Stimulated activated CD8-positive, alpha-beta memory T cell treated with anti-CD3 and anti-CD28 coated beads, Interleukin-15, amount 100 ng/mL, for 24 hours (primary cell): ENCODE results near the gene KIAA0040.
"Not testable (repeated sequence)": the region's sequence is repeated elsewhere in the genome, so short reads cannot be mapped to it uniquely, and the experiment has no call there.

Experiments
- DNase-seq: peaks from one replicate; pipeline ENCODE4 v3.0.0-alpha.2; 2020; ENCODE audit warnings: low read depth

Gene KIAA0040

DNA sequence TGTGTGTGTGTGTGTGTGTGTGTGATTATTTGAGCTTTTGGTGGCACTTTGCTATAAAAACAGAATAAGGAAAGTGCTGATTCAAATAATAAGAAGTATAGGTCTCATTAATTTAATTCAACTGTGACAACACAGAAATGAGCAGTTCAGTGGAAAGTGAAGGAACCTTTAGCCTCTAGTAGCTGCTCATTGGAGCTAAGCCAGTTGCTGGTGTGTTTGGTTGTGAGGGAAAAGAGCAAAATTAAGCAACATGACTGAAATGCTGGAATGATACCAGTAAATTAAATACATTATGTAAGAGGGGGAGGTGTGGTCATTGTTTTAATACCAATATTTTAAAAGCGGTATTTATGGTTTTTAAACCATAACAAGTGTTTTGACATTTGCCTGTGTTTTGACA is 55.2 kb downstream of the KIAA0040 start:
- no peak for DNase-seq

DNA sequence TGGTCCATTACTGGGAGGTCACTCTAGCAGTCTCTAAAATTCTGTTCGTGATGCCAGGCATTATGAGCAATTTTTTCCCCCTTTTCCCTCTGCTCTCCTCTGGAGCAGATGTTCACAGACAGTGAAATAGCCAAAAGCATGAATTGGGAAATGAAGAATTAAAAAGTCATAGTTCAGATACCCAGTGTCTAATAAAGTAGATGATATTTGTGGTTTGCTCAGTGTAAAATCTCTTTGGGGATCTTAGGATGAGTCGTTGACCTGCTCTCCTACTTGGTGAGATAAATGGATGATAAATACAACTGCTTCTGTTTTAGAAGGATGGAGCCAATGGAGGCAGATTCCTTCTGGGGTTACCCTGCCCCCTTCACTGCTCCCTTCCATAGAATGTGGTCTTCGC is 56.3 kb downstream of the KIAA0040 start:
- no peak for DNase-seq

DNA sequence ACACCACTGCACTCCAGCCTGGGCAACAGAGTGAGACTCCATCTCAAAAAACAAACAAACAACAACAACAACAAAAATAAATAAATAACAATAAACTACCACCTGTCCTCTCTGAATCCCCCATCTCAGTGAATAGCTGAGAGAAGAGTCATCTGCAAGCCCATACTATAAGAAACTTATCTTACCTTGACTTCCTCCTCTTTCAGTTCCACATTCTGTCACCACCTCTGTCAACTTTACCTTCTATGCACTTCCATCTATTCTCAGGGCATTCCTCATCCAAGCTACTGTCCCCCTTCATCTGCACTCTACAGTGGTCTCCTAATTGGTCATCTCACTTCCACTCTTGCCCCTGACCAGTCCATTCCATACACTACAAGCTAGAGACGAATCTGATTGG is 58.1 kb downstream of the KIAA0040 start:
- no peak for DNase-seq

DNA sequence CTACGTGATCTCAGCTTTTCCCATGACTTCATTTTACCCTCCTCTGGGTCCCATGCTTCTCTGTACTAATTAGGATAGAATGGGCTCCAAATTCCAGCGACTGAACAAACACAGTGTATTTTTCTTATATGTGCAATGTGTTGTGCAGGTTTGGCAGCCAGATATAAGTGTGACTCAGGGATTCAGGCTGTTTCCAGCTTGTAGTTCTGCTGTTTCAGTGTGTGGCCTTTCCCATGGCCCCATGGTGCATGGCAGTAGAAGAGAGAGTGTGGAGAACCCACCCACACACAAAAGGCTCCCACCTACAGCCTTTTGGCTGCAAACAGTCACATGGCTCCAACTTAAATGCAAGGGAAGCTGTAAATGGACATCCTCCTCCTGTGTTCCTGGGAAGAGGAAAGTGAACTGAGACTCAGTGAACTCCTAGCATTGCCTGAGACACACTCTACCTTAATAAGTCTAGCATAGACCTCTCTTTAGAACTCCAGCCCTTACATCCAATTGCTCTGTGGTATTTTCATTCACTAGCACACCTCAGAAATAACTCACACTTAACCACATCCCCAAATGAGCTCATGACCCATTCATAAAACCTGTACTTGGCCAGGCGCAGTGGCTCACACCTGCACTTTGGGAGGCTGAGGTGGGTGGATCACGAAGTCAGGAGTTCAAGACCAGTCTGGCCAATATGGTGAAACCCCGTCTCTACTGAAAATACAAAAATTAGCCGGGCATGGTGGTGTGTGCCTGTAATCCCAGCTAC is 58.7 kb downstream of the KIAA0040 start:
- no peak for DNase-seq

DNA sequence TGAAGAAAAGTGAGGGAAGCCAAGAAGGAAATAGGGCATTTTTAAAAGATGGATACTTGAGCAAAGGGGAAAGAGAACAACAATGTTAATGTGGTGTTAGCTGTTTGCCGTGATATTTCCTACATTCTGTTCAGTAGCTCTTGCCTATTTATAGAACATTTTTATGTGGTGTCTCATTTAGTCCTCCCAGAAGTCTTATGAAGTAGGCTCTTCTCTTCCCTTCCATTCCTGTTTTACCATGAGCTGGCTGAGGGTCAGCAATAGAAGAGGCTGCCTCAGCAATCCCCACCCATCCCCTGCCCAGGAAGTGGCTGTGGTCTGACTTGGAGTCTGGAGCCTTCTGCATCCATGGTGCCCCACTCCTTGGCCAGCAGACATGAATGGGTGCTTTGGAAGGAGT is 60.1 kb downstream of the KIAA0040 start:
- DNase-seq, result no peak

DNA sequence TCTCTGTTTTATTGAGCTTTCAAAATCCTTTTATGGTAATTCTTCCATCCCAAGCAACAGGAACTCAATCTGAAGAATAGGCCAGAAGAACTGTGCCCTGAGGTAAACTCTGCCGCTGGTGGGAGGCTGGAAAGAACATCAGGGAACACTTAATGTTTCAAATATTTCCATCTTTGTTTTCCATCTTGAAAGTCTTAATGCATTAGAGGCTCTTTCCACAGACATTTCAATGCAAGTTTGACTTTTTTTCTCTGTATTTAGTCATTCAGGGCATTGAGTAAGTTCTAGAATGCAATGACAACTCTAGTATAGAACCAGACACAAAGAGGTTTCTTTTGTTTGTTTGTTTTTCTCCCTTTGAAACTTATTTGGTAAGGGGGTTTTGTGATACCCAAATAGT is 61.5 kb downstream of the KIAA0040 start:
- no peak for DNase-seq

DNA sequence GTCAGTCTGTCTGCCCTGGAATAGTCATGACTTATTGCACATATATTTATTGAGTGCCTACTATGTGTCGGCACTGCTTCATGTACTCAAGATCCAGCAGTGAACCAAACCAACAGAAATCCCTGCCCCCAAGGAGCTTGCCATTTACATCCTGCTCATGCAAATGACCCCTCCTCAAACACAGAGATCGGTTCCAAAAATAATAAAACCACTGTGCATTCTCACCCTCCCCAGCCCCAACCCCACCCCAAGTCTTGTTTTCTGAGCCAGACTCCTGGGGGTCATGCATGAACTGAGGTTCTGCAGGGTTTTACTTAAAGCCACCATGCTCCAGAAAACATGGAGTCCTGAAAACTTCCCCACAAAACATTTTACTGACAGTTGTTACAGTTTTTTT is 61.9 kb downstream of the KIAA0040 start:
- no peak for DNase-seq

DNA sequence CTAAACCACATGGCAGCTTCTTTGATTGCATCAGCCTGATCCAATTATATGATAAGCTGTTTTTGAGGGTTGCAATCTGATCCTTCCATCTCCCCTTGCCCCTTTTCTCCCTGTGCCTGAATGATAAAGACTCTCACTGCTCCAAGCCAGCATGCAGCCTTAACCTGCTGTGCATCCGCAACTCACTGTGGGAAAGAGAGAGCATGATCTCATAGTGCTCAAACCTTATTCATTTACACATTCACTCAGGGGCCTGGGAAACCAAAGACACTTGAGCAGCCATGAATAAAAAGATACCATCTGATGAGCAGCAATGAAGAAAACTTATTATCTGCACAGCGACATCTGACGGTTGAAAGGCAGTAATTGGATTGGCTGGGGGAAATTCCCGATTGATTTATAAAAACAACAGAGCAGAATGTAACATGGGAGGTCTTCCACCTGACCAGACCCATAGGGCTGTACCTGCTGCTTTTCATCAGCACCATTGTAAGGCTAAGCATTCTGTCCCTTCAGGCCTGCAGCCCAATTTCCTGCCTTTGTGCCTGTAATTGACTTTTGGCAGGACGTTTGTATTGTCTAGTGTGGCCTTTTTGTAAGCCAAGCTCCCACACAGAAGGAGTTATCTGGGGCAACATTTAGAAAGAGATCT is 62.5 kb downstream of the KIAA0040 start:
- no peak for DNase-seq

DNA sequence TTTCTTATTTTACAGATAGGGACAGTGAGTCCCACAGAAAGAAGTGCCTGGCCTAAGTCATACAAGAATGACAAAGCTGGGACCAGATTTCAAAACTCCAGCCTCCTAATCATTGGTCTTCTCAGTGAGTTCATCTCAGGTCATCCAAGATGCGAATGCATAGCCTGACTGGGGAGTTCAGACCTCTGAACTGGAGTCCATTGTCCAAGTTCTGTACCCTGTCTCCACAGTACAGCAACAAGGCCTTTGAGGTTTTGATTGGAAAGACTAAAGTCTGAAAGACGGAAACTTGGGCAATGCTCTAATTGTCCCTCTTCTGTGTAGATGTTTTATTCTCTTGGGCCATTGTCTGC is 63.0 kb downstream of the KIAA0040 start:
- DNase-seq, result no peak

DNA sequence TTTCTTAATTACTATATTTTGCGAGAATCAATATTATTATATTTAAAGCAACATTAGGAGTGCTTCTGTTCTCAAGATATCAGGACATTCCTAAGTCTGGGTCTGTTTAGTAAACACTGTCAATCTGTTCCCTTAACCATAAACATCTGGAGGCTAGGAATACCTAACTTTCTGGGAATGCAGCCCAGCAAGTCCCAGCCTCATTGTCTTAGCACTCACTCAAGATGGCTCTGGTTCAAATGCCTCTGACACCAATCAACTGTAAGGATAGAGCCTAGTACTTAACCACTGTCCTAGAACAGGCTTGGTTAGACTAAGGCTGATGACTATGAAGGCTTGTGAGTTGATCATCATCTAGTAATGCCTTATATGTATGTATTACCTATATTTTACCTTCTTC is 63.4 kb downstream of the KIAA0040 start:
- DNase-seq, result no peak

DNA sequence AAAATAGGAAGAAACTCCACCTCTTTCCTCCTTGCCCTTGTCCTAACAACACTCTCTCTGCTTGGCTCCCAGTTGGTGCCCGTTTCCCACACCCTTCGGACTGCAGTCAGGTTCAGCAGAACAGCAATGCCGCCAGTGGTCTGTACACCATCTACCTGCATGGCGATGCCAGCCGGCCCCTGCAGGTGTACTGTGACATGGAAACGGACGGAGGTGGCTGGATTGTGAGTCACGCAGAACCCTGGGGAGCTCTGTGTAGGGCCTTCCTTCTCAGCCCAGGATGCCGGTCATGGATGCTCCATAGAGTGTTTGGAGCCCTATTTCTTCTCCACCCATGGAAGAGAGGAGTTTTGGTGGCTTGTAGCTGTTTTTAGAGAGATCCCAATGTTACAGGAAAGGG is 64.1 kb downstream of the KIAA0040 start:
- DNase-seq, result no peak

DNA sequence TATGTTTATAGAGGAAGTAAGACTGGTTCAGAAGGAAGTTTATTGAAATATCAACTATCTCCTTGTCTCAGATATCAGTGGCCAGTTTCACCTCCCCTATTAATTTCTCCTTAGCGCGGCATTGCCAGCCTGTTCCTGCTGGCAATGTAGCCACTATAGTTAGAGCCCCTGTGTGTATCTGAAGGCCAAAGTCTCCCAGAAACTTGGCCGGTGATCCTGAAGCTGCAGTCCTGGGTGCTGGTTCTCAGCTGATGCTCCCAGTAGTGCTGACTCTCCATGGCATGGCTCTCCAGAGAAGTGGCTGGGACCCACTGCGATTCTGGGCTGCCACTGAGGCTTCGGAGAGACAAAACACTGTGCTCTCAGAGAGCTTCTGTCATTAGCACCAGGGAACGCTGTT is 65.0 kb downstream of the KIAA0040 start:
- DNase-seq, result no peak

DNA sequence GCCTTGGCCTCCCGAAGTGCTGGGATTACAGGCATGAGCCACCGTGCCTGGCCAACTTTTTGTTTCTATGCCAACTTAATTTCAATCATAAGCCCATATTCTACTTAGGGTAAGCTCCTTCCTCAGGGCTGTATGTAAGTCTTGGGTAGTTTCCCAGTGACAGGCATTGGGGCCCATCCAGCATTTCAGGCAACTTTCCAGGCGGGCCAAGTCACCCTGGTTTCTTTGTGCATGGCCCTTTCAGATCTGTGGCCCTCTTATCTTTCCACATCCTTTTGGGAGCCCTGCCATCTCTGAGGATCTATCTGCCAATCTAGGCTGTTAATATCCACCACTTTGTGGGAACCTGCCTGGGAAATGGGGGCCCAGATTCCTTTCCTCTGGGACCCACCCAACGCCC is 66.2 kb downstream of the KIAA0040 start:
- no peak for DNase-seq

DNA sequence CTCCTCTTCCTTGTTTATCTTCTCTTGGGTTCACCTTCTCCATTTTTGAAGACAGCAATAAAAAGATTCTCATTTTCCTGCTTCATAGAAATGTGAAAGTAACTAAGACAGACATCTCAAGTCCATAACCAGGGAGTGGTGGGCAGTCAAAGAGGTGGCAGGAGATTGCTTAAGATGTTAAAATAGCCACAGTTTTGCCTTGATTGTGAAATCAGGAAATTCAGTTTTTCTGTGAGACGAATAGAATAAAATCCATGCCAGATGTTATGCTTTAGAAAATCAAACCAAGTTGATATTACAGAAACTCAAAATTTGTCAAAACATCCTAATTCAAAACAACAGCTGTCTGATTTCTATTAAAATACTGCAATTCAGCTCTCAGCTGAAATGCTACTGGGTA is 67.7 kb downstream of the KIAA0040 start:
- no peak for DNase-seq

DNA sequence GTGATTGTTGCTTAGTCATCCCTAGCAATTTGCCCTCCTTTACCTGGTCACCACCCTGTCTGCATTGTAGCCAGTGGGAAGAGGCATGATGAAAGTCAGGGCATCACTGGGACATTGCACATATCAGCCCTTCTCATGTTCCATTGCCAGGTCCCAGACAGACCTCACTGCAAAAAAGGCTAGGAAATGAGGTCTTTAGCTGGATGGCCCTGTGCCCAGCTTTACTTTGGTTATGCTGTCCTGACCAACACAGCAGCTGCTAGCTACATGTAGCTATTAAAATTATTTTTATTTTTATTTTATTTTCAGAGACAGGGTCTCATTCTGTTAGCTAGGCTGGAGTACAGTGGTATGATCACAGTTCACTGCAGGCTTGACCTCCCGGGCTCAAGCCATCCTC is 72.1 kb downstream of the KIAA0040 start:
- DNase-seq, result no peak

DNA sequence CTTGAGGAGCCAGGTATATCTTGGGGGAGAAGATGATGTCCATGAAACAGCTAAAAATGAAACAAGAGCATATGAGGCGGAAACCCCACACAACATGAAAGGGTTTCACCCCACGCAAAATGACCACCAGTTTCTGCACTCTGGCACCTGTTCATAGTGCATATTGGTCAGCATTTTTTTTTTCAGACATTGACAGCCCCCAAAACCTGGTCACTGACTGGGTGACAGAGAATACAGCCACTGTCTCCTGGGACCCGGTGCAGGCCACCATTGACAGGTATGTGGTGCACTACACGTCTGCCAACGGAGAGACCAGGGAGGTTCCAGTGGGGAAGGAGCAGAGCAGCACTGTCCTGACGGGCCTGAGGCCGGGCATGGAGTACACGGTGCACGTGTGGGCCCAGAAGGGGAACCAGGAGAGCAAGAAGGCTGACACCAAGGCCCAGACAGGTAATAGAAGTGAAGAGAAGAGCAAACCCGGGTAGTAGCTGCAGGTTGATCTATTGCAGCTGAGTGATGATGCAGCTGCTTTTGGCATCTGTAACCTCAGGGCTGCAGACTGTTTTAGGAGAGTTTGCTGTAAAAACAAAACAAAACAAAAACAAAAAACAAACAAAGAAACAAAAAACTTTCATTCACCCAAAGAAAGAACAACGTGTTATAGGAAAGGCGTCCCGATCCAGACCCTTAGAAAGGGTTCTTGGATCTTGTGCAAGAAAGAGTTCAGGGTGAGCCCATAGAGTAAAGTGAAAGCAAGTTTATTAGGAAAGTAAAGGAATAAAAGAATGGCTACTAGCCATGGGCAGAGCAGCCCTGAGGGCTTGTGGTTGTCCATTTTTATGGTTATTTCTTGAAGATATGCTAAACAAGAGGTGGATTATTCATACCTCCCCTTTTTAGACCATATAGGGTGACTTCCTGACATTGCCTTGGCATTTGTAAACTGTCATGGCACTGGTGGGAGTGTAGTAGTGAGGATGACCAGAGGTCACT is 73.9 kb downstream of the KIAA0040 start:
- DNase-seq, result no peak

DNA sequence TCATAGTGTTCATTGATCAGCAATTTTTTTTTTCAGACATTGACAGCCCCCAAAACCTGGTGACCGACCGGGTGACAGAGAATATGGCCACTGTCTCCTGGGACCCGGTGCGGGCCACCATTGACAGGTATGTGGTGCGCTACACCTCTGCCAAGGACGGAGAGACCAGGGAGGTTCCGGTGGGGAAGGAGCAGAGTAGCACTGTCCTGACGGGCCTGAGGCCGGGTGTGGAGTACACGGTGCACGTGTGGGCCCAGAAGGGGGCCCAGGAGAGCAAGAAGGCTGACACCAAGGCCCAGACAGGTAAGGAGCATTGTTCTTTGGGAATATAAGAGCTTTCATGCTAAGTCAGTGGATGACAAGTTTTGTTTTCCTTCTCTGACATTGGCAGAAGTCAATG is 75.7 kb downstream of the KIAA0040 start:
- DNase-seq, result no peak

DNA sequence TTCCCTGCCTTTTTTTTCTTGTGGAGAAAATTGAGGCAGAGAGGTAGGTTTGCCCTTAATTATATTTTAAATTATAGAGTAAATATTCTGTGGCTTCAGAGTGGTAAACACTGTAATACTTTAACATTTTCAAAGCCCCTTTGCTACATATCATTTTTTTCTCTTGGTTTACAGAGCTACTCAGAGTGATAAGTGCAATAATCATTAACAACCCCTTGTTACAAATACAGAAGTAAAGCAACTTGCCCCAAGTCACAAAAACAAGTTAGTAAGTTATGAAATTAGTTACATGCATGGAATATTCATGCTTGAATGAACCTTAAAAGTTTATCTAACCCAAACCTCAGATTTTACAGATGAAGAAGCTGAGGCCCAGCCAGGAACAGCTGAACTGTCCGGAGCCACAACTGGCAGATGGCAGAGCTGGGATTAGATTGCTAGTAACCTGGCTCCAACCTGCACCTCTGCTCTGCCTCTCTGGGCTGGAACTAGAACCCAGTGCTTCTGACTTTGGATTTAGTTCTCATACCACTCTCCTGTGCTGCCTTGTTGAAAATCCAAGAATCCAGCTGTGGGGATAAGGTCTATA is 76.3 kb downstream of the KIAA0040 start:
- DNase-seq, result no peak

DNA sequence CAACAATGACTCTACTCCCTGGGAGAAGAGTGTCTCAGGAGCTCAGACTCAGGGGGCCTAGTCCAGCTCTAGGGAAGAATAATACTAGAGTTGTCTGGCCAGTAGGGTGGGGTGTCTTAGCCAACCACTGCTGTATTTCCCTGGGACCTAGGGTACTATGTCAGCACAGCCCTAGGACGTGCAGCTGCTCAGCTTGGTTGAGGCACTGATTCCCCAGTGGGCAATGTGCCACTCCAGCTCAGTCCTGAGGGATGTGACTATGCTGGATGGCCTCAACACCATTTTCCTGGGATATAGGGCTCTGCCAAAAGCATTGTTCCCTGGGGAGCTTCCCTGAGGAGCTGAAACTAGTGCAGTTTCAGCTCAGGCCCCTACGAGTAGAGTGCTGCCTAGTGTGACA is 77.6 kb downstream of the KIAA0040 start:
- DNase-seq, result no peak

DNA sequence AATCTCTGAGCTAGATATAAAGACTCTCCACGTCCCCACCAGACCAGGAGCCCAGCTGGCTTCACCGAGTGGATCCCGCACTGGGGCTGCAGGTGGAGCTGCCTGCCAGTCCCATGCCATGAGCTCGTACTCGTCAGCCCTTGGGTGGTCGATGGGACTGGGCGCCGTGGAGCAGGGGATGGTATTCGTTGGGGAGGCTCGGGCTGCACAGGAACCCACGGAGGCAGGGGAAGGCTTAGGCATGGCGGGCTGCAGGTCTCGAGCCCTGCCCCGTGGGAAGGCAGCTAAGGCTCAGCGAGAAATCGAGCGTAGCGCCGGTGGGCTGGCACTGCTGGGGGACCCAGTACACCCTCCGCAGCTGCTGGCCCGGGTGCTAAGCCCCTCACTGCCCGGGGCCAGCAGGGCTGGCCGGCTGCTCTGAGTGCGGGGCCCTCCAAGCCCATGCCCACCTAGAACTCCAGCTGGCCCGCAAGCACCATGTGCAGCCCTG is 84.2 kb downstream of the KIAA0040 start:
- DNase-seq, result not testable (repeated sequence)
